ENCODE results near the gene PPP2R1B. TPM values are rescaled to one million over a fixed set of nuclear protein-coding genes. Genes with fewer than 3 reads are reported as not detected.

Gene PPP2R1B
- total and polyA plus RNA-seq, 2 of the 8 experiments (the other 6 are each of a cell fraction or from before 2014, with no cell fraction given) = 25.8 to 87.0 TPM

GRCh38 chr11:111734101-111734953 lies 31.9 kb downstream of the PPP2R1B start (continued):
- TF ChIP-seq RAD21 (IDR thresholded peaks at IDR 0.05 in 1 of 2, conservative IDR thresholded peaks at IDR 0.05 in 1 of 2; ENCODE audit: low read depth in 2 of 2, low read length in 2 of 2) = no peak
- TF ChIP-seq FOSL1 (IDR thresholded peaks at IDR 0.05; ENCODE audit: insufficient read depth, low read depth, low read length) = no peak
- TF ChIP-seq NANOG (IDR thresholded peaks at IDR 0.05; ENCODE audit: insufficient read depth, low read depth, low read length, poor library complexity, severe bottlenecking) = no peak

Measured in H1 (cell line).